Fibroblast of peridontal ligament (primary cell): ENCODE data around the gene KRT9.
"Not testable (repeated sequence)": the region's sequence is repeated elsewhere in the genome, so short reads cannot be mapped to it uniquely, and the experiment has no call there.

ENCODE experiments used
- DNase-seq: peaks from one replicate; pipeline ENCODE4 v3.0.0-alpha.2; 2010; ENCODE audit errors: extremely low read depth

The KRT9 gene

DNA sequence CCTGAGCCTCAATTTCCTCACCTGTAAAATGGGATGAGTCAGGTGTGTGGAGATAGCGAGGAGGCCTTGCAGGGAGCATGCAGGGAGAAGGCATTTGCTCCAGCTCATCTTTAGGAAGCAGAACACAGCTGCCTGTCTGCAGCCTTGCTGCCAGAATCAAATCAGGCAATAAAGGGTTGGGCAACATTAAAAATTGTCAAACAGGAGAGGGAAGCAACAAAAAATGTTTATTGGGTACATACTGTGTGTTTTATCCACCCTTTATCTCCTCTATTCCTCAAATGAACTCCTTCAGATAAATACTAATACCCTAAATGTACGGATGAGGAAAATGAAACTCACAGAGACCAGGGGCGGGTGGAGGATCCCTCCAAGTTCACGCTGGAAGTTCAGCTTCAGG is 28.5 kb upstream of the KRT9 start:
- DNase-seq = no peak

DNA sequence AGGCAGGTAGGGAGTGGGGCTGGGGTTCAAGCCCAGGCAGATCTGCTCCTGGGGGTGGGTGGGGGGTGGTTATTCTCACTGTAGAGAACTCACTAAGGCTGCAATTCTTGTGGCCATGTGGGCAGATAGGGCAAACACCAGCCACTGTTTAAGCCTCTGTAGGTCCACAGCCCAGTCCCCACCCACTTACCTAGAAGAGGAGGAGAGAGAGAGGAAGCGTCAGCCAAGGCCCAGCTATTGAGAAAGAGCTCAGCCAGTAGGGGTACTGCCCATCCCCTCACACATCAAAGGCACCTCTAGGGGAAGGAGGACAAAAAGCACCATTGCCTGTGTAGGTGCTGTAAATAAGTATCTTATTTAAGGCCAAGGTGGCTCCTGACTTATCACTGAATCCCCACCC is 27.8 kb upstream of the KRT9 start:
- no peak for DNase-seq

- no peak for DNase-seq
Observed at GRCh38 chr17:41595585-41595984, 23.7 kb upstream of the KRT9 start.

- DNase-seq = no peak
Observed at GRCh38 chr17:41594363-41594915, 22.6 kb upstream of the KRT9 start.

GRCh38 chr17:41593306-41593981 is 21.6 kb upstream of the KRT9 start:
- no peak for DNase-seq

GRCh38 chr17:41592601-41593305 is 20.9 kb upstream of the KRT9 start:
- no peak for DNase-seq

- no peak for DNase-seq
Observed at GRCh38 chr17:41589301-41589700, 17.4 kb upstream of the KRT9 start.

DNA sequence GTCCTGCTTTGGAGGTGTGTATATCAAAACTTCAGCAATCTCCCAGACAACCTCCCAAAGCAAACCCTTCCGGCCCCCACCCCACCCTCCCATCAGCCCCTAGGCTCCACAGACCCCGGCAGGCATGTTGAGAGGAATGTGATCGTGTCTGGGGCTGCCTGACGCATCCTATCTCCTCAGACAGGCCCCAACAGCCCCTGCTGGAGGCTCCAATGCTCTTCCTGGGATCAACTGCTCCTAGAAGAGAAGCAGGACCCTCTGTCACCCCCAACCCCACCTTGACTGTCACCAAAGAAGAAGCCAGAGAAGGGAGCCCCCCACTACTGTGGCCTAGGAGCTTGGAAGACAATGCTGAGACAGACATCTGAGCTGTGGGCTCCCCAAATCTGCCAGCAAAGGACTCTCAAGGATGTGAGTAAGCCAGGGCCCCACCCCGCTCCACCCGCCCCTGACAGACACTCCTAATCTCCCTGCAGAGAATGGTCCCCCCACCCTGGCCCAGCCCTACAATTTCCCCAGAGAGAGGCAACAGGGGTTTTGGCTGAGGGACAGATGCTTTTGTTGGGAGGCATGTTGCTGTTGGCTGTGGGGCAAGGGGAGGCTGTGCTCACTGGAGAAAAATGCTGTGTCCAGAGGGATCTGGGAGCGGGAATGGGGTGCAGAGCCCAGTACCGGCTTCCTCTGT is 16.4 kb upstream of the KRT9 start:
- no peak for DNase-seq

DNA sequence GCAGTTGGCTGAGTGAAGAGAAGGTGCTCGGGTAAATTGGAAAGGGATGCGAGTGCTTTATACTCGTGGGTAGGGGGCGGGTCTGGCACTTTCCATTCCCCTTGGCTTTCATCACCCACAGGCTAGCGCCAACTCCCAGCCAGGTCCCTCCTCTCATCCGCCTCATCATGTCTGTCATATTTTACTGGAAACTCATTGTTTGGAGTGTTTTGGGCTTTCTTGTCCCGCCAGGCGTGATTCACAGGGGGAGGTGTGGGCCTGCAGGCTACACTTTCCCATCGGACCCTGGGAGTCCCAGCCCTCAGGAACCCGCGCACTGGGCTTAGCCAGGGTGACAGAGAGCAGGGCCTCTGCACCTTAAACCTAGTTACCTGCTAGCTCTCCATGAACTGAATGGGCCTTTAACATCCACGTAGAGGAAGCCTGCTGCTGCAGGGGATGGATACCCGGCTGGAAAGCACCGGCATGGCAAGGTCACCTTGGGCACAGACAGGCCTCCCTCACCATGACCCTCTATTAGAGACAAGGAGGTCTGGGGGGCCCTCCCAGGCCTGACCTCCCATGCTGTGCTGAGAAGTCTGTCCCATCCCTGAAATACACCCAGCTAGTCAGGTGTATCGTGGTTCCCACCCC is 15.1 kb upstream of the KRT9 start, which contains the start of gene KRT14:
Gene KRT14, minus strand, starts transcription at position 33 of the 633 bp plus-strand sequence. CDS start 61 bp downstream, outside the sequence.
- no peak for DNase-seq

DNA sequence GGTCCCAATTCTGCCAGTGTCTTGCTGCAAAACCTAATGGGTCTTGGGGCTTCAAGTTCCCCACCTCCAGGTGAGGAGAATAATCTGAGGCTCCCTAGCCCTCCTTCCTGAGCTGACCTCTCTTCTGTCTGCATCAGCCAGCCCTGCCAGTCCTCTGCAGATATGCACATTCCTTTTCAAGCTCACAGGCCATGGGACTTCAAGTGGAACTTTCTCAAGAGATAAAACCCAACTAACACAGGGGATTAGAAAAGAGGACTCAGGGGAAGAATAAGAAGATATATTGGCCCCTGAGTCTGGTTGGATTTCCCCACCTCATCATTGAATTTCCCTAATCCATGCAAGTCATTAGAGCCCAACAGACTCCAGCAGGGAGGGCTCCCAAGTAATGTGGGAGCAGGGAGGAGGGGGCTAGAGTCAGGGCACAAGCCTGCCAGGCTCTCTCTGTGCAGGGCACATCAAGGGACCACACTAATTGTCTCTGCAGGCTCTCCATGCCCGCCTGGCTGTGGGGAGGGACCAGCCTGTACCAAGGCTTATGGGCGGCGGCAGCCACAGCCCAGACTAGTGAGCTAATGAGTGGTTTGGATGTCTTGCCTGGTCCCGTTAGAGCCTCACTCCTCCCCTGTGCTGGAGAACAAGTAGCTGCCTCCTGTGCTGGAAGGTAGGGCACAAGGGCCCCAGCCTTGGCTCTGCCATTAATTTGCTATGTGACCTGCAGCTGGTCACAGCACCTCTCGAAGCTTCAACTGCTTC is 13.6 kb upstream of the KRT9 start:
- no peak for DNase-seq

DNA sequence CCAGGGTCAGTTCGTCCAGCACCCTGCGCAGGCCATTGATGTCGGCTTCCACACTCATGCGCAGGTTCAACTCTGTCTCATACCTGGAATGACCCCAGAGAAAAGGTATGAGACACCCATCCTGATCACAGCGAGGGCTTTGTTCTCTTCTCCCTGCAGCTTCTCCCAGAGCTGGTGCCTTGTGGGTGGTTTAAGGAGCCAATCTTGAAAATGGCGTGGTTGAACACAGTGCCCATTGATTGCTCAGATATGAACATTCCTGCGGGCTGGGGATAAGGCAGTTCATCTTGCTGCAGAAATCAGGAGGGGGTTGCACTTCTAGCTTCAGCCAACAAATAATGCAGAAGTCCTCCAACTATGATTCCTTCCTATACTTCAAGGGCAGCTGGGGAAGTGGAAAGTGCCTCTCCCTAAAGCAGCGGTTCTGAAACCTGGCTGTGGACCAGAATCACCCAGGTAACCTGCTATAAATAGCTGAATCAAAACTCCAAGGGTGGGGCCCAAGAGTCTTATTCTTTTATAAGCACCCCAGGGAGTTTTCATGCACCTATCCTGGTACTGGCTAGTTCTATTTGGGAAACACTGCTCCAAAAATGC is 12.6 kb upstream of the KRT9 start:
- DNase-seq = not testable (repeated sequence)

DNA sequence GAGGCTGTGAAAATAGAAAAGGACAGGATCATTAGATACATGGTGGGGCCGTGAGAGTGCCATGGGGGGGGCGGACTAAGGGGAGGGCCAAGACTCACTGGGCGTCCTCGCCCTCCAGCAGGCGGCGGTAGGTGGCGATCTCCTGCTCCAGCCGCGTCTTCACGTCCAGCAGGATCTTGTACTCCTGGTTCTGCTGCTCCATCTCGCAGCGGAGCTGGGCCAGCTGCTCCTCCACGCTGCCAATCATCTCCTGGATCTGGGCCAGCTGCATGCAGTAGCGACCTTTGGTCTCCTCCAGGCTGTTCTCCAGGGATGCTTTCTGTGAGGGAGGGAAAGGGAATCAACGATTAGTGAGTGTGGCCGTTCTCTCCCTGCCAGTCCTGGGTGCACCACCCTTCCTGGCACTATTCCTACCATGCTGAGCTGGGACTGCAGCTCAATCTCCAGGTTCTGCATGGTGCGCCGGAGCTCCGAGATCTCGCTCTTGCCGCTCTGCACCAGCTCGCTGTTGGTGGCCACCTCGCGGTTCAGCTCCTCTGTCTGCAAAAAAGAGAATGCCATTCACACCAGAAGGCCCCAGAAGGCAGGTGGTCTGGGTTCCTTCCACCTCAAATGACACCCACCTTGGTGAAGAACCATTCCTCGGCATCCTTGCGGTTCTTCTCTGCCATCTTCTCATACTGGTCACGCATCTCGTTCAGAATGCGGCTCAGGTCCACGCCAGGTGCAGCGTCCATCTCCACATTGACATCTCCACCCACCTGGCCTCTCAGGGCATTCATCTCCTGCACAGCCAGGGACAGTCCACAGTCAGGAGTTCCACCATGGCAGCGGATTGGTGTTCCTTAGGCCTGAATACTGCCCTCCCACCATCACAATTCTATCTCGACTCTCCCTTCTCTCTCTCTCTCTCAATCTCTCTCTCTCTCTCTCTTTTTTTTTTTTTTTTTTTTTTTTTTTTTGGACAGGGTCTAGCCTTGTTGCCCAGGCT is 11.6 kb upstream of the KRT9 start:
- no peak for DNase-seq

DNA sequence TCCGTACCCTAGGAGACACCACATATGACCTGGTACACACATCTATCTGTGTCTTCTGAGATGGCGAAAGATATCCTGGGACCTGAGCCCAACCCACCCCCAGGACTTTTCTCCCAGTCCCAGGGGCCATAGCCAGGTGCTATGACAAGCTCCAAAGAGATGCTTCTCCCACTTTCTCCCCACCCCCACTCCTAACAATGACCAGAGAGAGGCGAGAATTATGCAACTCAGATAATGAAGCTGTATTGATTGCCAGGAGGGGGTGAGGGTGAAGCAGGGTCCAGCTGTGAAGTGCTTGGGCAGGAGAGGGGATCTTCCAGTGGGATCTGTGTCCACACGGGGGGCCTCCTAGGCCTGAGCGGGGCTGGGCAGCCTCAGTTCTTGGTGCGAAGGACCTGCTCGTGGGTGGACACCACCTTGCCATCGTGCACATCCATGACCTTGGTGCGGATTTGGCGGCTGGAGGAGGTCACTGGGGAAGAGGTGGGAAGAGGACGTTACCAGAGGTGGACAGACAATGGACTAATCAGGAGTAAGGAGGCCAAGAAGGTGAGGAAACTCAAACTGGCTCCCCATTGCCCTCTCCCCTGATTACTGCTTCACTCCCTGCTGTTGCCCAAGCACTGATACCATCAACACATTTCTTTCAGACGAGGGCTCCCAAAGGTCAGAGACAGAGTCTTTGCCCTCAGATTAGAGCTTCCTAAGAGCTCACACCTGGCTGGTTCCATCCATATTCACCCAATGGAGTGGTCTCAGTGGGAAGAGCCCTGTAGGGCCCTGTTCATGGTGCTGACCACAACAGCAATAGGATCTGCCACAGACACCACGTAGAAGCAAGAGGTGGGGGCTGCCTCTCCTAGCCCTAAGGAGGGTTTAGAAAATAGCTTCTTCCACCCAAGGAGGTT is 10.5 kb upstream of the KRT9 start:
- not testable (repeated sequence) for DNase-seq

GRCh38 chr17:41581366-41582060 is 9.7 kb upstream of the KRT9 start:
- DNase-seq = no peak

DNA sequence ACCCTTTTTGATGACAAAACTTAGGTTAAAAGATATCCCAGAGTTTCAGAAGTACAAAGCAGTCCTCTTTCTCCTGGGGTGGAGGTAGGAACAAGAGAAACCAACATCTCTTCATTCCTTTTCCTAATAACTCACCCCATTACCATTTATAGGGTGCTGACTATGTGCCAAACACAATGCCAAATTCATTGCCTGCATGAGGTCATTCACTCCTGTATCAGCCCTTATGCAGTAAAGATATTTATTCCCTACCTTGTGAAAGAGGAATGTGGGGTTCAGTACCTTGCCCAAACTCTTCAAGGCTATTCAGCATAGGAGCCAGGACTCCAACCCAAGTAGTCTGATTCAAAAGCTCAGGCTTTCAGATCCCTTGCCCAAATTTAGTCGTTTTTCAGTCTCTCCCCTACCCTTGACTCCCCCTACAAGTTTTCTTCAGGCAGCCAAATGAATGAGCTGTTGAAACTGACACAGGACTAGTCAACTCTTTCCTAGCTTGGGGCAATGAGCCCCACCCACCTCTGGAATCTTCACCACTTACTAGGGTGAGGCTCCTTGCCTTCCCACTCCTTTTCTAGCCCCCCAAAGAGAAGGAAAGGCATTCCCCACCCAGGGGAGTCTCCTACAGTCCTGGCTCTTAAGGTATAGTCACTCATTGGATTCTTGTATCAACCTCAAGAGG is 9.0 kb upstream of the KRT9 start:
- no peak for DNase-seq

- no peak for DNase-seq
Observed at GRCh38 chr17:41580244-41580575, 8.4 kb upstream of the KRT9 start.

DNA sequence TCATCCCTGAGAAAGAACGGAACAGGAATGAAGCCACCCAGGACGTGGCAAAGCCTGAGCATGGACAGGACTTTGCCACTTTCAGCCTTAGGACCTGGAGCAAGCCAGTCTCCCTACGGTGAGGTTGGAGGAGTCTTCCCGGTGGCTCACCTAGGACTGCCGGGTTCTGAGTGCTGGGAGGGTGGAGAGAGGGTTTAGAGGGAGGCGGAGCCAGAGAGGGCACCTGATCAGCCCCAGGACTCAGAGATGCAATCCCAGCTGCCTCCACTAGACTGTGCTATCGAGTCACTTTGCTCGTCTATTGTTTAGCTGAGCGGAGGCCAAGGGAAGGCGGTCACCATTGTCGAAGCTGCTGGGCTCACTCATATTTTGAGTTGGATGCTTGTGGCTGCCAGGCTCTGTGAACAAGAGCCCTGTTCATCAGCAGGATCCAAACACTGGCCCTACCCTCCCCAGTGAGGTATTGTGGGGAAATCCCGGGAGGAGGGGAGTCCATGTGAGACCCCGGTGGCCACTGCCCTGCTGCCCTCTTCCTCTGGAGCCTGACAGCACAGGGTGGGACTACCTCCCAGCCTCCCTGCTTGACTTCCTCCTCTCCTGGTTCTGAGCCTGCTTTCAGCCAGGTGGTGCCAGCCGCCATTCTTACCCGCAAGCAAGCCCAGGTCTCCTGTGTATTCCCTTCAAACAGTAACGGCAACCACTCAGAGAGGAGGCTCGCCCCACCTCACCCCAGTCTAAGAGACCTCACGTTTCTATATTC is 7.8 kb upstream of the KRT9 start:
- peak; percentile 84 for DNase-seq
